ENCODE results near the gene AKT3.
A peak's percentile ranks its signal among the peaks of the same experiment; 100 is the strongest.
"Not testable (repeated sequence)": the region's sequence is repeated elsewhere in the genome, so short reads cannot be mapped to it uniquely, and the experiment has no call there.

AKT3 gene

DNA sequence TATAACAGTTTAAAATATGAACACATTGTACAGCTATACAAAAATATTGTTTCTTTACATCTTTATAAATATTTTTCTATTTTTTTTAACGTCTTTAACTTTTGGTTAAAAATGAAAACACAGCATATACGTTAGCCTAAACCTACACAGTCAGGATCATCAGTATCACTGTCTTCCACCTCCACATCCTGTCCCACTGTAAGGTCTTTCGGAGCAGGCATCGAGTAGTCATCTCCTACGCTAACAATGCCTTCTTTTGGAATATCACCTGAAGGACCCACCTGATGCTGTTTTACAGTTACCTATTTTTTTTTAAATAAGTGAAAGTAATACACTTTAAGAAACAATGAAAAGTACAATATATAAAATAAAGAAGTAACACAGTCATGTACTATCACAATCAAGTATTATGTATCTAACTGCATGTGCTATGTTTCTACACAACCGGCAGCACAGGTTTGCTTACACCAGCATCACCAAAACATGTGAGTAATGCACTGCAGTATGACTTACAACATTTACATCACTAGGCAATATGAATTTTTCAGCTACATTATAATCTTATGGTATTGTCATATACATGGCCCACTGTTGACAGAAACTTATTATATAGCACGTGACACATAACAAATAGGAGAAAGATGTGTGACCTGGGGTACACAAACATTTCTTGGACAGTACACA is 254.4 kb downstream of the AKT3 start:
- DNase-seq, result no peak

GRCh38 chr1:243594455-243594854 is 255.6 kb downstream of the AKT3 start:
- no peak for DNase-seq

- not testable (repeated sequence) for DNase-seq
Measured at GRCh38 chr1:243589286-243589685, 260.8 kb downstream of the AKT3 start.

- no peak for DNase-seq
Measured at GRCh38 chr1:243587823-243588560, 262.1 kb downstream of the AKT3 start.

GRCh38 chr1:243587285-243587684 is 262.8 kb downstream of the AKT3 start:
- no peak for DNase-seq

DNA sequence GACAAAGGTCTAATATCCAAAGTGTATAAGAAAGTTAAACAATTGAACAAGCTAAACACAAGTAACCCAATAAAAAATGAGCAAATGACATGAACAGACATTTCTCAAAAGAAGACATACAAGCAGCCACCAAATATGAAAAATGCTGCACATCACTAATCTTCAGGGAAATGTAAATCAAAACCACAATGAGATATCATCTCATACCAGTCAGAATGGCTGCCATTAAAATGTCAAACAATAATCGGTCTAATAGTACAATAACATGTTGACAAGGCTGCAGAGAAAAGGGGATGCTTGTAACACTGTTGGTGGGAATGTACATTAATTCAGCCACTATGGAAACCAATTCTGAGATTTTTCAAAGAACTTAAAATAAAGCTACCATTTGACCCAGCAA is 264.1 kb downstream of the AKT3 start:
- DNase-seq, result no peak

DNA sequence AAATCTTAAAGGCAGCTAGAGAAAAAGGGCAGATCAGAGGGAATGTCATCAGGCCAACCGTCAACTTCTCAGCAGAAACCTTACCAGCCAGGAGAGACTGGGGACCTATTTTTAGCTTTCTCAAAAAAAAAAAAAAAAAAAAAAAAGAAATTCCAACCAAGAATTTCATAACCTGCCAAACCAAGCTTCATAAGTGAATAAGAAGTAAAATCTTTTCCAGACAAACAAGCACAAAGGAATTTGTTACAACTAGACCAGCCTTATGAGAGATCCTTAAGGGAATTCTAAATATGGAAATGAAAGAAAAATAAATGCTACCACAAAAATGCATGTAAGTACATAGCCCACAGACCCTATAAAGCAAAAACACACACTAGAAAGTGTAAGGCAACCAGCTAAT is 267.7 kb downstream of the AKT3 start:
- peak; percentile 10 for DNase-seq

DNA sequence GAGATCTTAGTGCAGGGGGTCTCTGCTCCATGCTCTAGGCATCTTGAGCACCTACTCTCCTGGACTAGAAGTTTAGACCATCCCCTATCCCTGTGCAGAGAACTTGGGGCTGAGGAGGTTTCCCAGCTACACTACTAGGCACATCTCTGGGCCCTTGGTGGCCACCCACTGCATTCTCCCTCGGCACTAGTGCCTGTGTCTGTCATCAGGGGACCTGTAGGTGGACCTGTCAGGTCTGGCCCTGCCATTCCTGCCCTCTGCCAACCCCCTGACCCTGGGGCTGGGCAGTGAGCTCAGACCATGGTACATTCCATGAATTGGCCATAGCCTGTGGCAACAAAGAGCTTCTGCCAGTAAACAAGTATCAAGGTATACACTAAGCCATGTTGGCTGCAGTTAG is 269.1 kb downstream of the AKT3 start:
- DNase-seq, result no peak

- DNase-seq, result no peak
Measured at GRCh38 chr1:243580072-243580471, 270.0 kb downstream of the AKT3 start.

GRCh38 chr1:243575070-243575469 is 275.0 kb downstream of the AKT3 start:
- DNase-seq, result no peak

GRCh38 chr1:243572940-243573339 is 277.1 kb downstream of the AKT3 start:
- DNase-seq, result no peak

GRCh38 chr1:243568793-243569192 is 281.2 kb downstream of the AKT3 start:
- no peak for DNase-seq

DNA sequence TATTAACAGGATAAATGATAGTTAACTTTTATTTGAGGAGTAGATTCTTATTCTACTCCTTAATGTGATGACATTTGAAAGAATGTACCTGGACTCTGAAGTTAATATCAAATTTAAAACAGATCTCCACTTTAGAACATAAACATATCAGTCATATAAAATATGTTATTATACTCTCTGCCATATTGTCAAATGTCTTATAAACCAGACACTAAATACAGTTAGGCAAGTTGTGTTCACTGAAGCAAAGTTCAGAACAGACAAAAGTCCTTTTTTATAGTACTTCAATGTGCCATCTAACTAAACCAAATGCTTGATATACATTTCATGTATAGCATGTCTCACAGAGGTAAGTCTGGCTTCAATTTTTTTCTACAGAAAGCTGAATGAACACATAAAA is 285.2 kb downstream of the AKT3 start:
- DNase-seq, result no peak

- no peak for DNase-seq
Measured at GRCh38 chr1:243563732-243564131, 286.3 kb downstream of the AKT3 start.

- DNase-seq, result no peak
Measured at GRCh38 chr1:243562473-243562872, 287.6 kb downstream of the AKT3 start.

DNA sequence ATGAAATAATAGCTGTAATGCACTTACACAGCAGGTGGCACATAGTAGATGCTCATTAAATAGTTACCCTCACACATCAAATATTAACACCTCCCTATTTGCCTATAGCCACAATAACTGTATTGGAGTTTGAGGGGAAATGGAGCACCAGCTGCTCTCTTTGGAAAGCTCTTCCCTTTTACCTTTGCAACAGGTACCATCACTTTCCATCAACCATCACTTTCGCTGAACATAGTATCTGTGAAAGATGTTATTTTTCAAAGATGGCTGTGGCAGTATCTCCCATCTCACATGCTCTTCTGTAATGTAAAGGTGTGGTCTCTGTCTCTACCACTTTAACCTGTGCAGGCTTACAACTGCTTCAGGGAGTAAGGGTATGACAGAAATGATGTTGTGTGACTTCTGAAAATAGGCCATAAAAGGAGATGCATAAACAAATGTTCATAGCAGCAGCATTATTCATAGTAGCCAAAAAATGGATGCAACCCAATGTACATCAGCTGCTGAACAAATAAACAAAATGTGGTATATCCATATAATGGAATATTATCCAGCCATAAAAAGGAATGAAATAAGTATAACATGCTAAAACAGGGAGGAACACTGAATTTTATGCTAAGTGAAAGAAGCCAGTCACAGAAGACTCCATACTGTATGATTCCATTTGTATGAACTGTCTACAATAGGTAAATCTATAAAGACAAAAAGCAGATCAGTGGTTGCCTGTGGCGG is 288.3 kb downstream of the AKT3 start:
- DNase-seq, result no peak

- no peak for DNase-seq
Measured at GRCh38 chr1:243559575-243560162, 290.4 kb downstream of the AKT3 start.

- DNase-seq, result no peak
Measured at GRCh38 chr1:243558576-243558975, 291.5 kb downstream of the AKT3 start.

GRCh38 chr1:243557866-243558265 is 292.2 kb downstream of the AKT3 start:
- no peak for DNase-seq

GRCh38 chr1:243554686-243555085 is 295.4 kb downstream of the AKT3 start:
- no peak for DNase-seq

- no peak for DNase-seq
Measured at GRCh38 chr1:243553090-243553489, 297.0 kb downstream of the AKT3 start.

GRCh38 chr1:243550276-243550675 is 299.8 kb downstream of the AKT3 start:
- DNase-seq, result no peak

- no peak for DNase-seq
Measured at GRCh38 chr1:243549791-243550190, 300.3 kb downstream of the AKT3 start.

- DNase-seq, result no peak
Measured at GRCh38 chr1:243549108-243549507, 300.9 kb downstream of the AKT3 start.
